Ovary (tissue), 3 donors: Measurements from ENCODE around the gene AKNA.

ENCODE experiments used
- EP300 ChIP-seq: sonication (generic); formaldehyde crosslinking; IDR thresholded peaks from one replicate; pipeline ENCODE4 v1.6.1; 2017; ENCODE audit warnings: antibody characterized with exemption
- POLR2A ChIP-seq: fragments of 450-650 bp; IDR thresholded peaks from one replicate; pipeline ENCODE4 v1.6.1; 2017; ENCODE audit warnings: antibody characterized with exemption, mild to moderate bottlenecking, moderate library complexity
- TF ChIP-seq, protein P1 (sequence below), 3 donors: fragments of 450-650 bp in 2 of 3; fragments of 200-600 bp in 1 of 3; IDR thresholded peaks; one replicate each; pipeline versions ENCODE4 v1.5.1 to v1.8.0; 2016 to 2022; ENCODE audit warnings: antibody characterized with exemption in 3 of 3, mild to moderate bottlenecking in 1 of 3
- donor health status: DM: no; HTN: no; CAD: no.

GRCh38 chr9:114350636-114351401 is 37.0 kb downstream of the AKNA start:
- TF ChIP-seq, protein P1, sequence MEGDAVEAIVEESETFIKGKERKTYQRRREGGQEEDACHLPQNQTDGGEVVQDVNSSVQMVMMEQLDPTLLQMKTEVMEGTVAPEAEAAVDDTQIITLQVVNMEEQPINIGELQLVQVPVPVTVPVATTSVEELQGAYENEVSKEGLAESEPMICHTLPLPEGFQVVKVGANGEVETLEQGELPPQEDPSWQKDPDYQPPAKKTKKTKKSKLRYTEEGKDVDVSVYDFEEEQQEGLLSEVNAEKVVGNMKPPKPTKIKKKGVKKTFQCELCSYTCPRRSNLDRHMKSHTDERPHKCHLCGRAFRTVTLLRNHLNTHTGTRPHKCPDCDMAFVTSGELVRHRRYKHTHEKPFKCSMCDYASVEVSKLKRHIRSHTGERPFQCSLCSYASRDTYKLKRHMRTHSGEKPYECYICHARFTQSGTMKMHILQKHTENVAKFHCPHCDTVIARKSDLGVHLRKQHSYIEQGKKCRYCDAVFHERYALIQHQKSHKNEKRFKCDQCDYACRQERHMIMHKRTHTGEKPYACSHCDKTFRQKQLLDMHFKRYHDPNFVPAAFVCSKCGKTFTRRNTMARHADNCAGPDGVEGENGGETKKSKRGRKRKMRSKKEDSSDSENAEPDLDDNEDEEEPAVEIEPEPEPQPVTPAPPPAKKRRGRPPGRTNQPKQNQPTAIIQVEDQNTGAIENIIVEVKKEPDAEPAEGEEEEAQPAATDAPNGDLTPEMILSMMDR (IDR thresholded peaks at IDR 0.05), result no peak
- no peak for TF ChIP-seq POLR2A
- TF ChIP-seq EP300, result no peak
